ENCODE results near the gene RMRP.
"Not testable (repeated sequence)": the region's sequence is repeated elsewhere in the genome, so short reads cannot be mapped to it uniquely, and the experiment has no call there.

Gene RMRP

GRCh38 chr9:35664531-35665470, 7.0 kb upstream of the RMRP start, which contains the start of gene ARHGEF39:
Gene ARHGEF39, minus strand, starts transcription at chr9:35665195. Its CDS starts 26 bp downstream, at chr9:35665169.
- peak; percentile 88 for DNase-seq

- DNase-seq, result no peak
Measured at GRCh38 chr9:35662437-35662836, 4.6 kb upstream of the RMRP start.

- DNase-seq, result no peak
Measured at GRCh38 chr9:35661756-35662350, 4.0 kb upstream of the RMRP start.

GRCh38 chr9:35660966-35661415, 3.2 kb upstream of the RMRP start:
- DNase-seq, result no peak

- DNase-seq, result no peak
Measured at GRCh38 chr9:35659340-35659739, 1.5 kb upstream of the RMRP start.

- peak; percentile 41 for DNase-seq
Measured at GRCh38 chr9:35658968-35659220, 1.1 kb upstream of the RMRP start.

GRCh38 chr9:35658137-35658967, 533 bp upstream of the RMRP start, which contains the start of gene CCDC107:
Gene CCDC107, plus strand, starts transcription at chr9:35658292. Its CDS starts 88 bp downstream, at chr9:35658380.
- DNase-seq, result peak; percentile 87

- DNase-seq, result no peak
Measured at GRCh38 chr9:35656831-35657545, 831 bp downstream of the RMRP start.

GRCh38 chr9:35656348-35656747, 1.5 kb downstream of the RMRP start:
- DNase-seq, result no peak

GRCh38 chr9:35653611-35654010, 4.2 kb downstream of the RMRP start:
- no peak for DNase-seq

- no peak for DNase-seq
Measured at GRCh38 chr9:35652829-35653209, 5.0 kb downstream of the RMRP start.

- DNase-seq, result no peak
Measured at GRCh38 chr9:35651956-35652828, 5.6 kb downstream of the RMRP start.

GRCh38 chr9:35650341-35651158, 7.3 kb downstream of the RMRP start, which contains the start of gene SIT1:
Gene SIT1, minus strand, starts transcription at chr9:35650931. Its CDS starts 78 bp downstream, at chr9:35650853.
- peak; percentile 68 for DNase-seq

GRCh38 chr9:35649431-35650340, 8.1 kb downstream of the RMRP start:
- DNase-seq, result peak; percentile 64

- peak; percentile 94 for DNase-seq
Measured at GRCh38 chr9:35646533-35647265, 11.1 kb downstream of the RMRP start.

- no peak for DNase-seq
Measured at GRCh38 chr9:35646153-35646532, 11.7 kb downstream of the RMRP start.

- DNase-seq, result not testable (repeated sequence)
Measured at GRCh38 chr9:35645736-35646135, 12.1 kb downstream of the RMRP start.

- DNase-seq, result no peak
Measured at GRCh38 chr9:35643046-35643445, 14.8 kb downstream of the RMRP start.

GRCh38 chr9:35641478-35641877, 16.3 kb downstream of the RMRP start:
- not testable (repeated sequence) for DNase-seq

Data from stimulated activated CD4-positive, alpha-beta T cell treated with anti-CD3 and anti-CD28 coated beads, Interleukin-15, amount 100 ng/mL, for 24 hours (primary cell).